AG04449 (cell line): Measurements from ENCODE around the gene ESF1.
A peak's percentile ranks its signal among the peaks of the same experiment; 100 is the strongest.
"Not testable (repeated sequence)": the region's sequence is repeated elsewhere in the genome, so short reads cannot be mapped to it uniquely, and the experiment has no call there.

Source experiments
- CTCF ChIA-PET: fragments of 350-600 bp; formaldehyde crosslinking; extraction: SDS; loops from one replicate; lab custom pipeline; 2021; ENCODE audit warnings: antibody characterized with exemption; lab: Yijun Ruan, JAX
- POLR2A ChIA-PET: fragments of 400-600, 350-600 bp; formaldehyde crosslinking; extraction: SDS; loops from one replicate; lab custom pipeline; 2020; ENCODE audit warnings: antibody characterized with exemption, inconsistent platforms; lab: Yijun Ruan, JAX
- DNase-seq: peaks from one replicate; pipeline ENCODE4 v3.0.0-alpha.2; 2010; ENCODE audit warnings: low read depth, low spot score
- H3K4me3 ChIP-seq: 2 replicates; pipeline ENCODE4 v1.5.1; 2011; ENCODE audit warnings: low read depth, mild to moderate bottlenecking, control low read depth, low read length
- TF ChIP-seq, protein P1 (sequence below): IDR thresholded peaks from one replicate; pipeline ENCODE4 v1.5.1; 2011; ENCODE audit warnings: mild to moderate bottlenecking, moderate library complexity, low read length, control low read depth, inconsistent platforms; ENCODE audit not compliant: insufficient read depth; ENCODE audit errors: missing control alignments

The ESF1 gene

DNA sequence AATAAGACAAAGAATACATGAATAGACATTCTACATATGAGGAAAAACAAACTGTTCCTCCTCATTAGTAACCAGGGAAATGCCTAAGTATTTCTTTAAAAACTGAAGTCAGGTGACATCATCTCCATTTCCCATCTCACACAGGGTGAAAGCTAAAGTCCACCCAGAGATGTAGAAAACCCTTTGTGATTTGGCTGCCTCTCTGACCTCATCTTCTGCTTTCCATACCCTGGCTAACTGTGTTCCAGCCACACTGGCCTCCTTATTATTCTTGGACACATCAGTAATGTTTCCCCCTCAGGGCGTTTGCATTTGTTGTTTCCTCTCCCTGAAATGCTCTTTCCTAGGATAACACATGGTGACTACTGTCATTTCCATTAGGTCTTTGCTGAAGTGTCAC, 40.4 kb downstream of the ESF1 start:
- H3K4me3 ChIP-seq = no peak overlapping the region
- CTCF ChIA-PET = interaction anchor here (1.0 kb wide), 1 partner anchor 626 kb away, joined by 3 read pairs; no protein-coding TSS in a partner anchor
- no peak for DNase-seq
- TF ChIP-seq, protein P1, sequence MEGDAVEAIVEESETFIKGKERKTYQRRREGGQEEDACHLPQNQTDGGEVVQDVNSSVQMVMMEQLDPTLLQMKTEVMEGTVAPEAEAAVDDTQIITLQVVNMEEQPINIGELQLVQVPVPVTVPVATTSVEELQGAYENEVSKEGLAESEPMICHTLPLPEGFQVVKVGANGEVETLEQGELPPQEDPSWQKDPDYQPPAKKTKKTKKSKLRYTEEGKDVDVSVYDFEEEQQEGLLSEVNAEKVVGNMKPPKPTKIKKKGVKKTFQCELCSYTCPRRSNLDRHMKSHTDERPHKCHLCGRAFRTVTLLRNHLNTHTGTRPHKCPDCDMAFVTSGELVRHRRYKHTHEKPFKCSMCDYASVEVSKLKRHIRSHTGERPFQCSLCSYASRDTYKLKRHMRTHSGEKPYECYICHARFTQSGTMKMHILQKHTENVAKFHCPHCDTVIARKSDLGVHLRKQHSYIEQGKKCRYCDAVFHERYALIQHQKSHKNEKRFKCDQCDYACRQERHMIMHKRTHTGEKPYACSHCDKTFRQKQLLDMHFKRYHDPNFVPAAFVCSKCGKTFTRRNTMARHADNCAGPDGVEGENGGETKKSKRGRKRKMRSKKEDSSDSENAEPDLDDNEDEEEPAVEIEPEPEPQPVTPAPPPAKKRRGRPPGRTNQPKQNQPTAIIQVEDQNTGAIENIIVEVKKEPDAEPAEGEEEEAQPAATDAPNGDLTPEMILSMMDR = no peak
- POLR2A ChIA-PET = no interaction called here

DNA sequence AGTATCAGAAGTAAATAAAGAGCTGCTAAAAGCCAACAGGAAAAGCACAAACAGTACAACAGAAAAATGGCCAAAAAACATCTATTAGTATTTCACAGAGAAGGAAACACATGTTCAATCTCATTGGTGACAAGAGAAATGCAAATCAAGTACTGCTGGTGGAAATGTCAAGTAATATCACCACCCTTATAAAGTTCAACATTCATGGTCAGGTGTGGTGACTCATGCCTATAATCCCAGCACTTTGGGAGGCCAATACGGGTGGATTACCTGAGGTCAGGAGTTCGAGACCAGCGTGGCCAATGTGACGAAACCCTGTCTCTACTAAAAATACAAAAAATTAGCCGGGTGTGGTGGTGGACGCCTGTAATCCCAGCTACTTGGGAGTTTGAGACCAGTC, 42.8 kb downstream of the ESF1 start:
- no peak overlapping the region for H3K4me3 ChIP-seq
- ChIA-PET CTCF (no interaction called here), POLR2A (no interaction called here)
- TF ChIP-seq, protein P1 = no peak
- no peak for DNase-seq

- CTCF ChIA-PET = interaction anchor here (0.9 to 1.1 kb wide), 2 partner anchors 37 to 621 kb away, joined by 3 read pairs; no protein-coding TSS in a partner anchor
Observed at GRCh38 chr20:13739731-13740649, 44.7 kb downstream of the ESF1 start.

GRCh38 chr20:13738187-13738586, 46.5 kb downstream of the ESF1 start:
- CTCF ChIA-PET = interaction anchor here (1.4 kb wide), 1 partner anchor 17 kb away, joined by 3 read pairs; no protein-coding TSS in a partner anchor
- H3K4me3 ChIP-seq, POLR2A ChIA-PET, DNase-seq: not testable (repeated sequence)

More at GRCh38 chr20:13739731-13740649, 44.7 kb downstream of the ESF1 start:
- TF ChIP-seq, protein P1 = no peak
- POLR2A ChIA-PET = no interaction called here
- H3K4me3 ChIP-seq = no peak overlapping the region
- DNase-seq = no peak

- ChIA-PET POLR2A (no interaction called here), CTCF (interaction anchor here (1.3 to 1.5 kb wide), 3 partner anchors 18 to 190 kb away, joined by 3 to 4 read pairs (median 3); no protein-coding TSS in a partner anchor)
- DNase-seq = peak; percentile 59
- H3K4me3 ChIP-seq = no peak overlapping the region
- TF ChIP-seq, protein P1 = no peak
Observed at GRCh38 chr20:13736436-13737191, 48.1 kb downstream of the ESF1 start.

DNA sequence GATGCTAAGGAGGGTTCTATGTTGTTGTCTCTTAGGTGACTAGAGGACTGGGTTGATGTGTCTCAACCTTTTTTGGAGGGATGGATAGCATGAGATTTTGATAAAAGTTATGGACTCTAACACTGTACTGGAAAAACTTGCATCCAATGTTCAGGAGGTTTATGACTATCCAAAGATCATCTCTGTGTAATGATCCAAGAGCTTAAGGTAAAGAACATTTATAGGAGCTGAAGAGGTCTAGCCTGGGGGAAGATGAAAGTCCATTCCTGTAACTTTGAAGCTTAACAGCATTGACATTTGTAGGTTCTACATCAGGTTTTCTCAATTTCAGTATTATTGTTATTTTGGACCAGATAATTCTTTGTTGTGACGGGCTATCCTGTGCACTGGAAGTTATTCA, 48.9 kb downstream of the ESF1 start:
- H3K4me3 ChIP-seq = no peak overlapping the region
- ChIA-PET CTCF (interaction anchor here (1.3 to 1.5 kb wide), 2 partner anchors 36 to 189 kb away, joined by 3 to 4 read pairs; no protein-coding TSS in a partner anchor), POLR2A (no interaction called here)
- DNase-seq = no peak
- TF ChIP-seq, protein P1 = no peak
